GM23338 (cell line): ENCODE measurements around the gene GON7. TPM values are rescaled to one million over a fixed set of nuclear protein-coding genes. Genes with fewer than 3 reads are reported as not detected.
"Not testable (repeated sequence)": the region's sequence is repeated elsewhere in the genome, so short reads cannot be mapped to it uniquely, and the experiment has no call there.

Source experiments
- ATAC-seq: fragments of 200-7000 bp; cut with Tn5 transposase; 3 replicates; pipeline ENCODE4 v1.9.1; 2020
- DNase-seq: peaks from one replicate; pipeline ENCODE4 v3.0.0-alpha.2; 2015; ENCODE audit warnings: low spot score
- H2AFZ ChIP-seq: fragments of 200-600 bp; sonication (generic); 2 replicates; pipeline ENCODE4 v1.8.0; 2016; ENCODE audit warnings: antibody characterized with exemption, mild to moderate bottlenecking, moderate library complexity
- H3F3A ChIP-seq: fragments of 200-600 bp; sonication (generic); replicated peaks from 2 replicates; pipeline ENCODE4 v1.8.0; 2017; ENCODE audit warnings: antibody characterized with exemption, mixed run types, low read depth
- H3K27ac ChIP-seq: fragments of 200-600 bp; sonication (generic); 2 replicates; pipeline ENCODE4 v1.6.1; 2016; ENCODE audit warnings: low read depth
- H3K27me3 ChIP-seq: fragments of 200-600 bp; sonication (generic); 2 replicates; pipeline ENCODE4 v1.8.0; 2016; ENCODE audit warnings: mild to moderate bottlenecking, mixed run types, moderate library complexity; ENCODE audit not compliant: insufficient read depth
- H3K36me3 ChIP-seq: fragments of 200-600 bp; sonication (generic); 2 replicates; pipeline ENCODE4 v1.8.0; 2016; ENCODE audit warnings: mild to moderate bottlenecking; ENCODE audit not compliant: insufficient read depth
- H3K4me1 ChIP-seq: fragments of 200-600 bp; sonication (generic); 2 replicates; pipeline ENCODE4 v1.8.0; 2016; ENCODE audit warnings: mild to moderate bottlenecking, moderate library complexity; ENCODE audit not compliant: insufficient read depth
- H3K4me2 ChIP-seq: fragments of 200-600 bp; sonication (generic); 2 replicates; pipeline ENCODE4 v1.7.1; 2017; ENCODE audit warnings: mixed run types
- H3K4me3 ChIP-seq: fragments of 200-600 bp; sonication (generic); 2 replicates; pipeline ENCODE4 v1.6.1; 2016; ENCODE audit warnings: mixed run types
- H3K79me2 ChIP-seq: fragments of 200-600 bp; sonication (generic); replicated peaks from 2 replicates; pipeline ENCODE4 v1.8.0; 2017; ENCODE audit warnings: mild to moderate bottlenecking; ENCODE audit not compliant: insufficient read depth
- H3K9me2 ChIP-seq: fragments of 200-600 bp; sonication (generic); 2 replicates; pipeline ENCODE4 v1.8.0; 2017; ENCODE audit not compliant: insufficient read depth
- H4K20me1 ChIP-seq: fragments of 200-600 bp; sonication (generic); replicated peaks from 2 replicates; pipeline ENCODE4 v1.8.0; 2017; ENCODE audit warnings: mild to moderate bottlenecking; ENCODE audit not compliant: insufficient read depth
- H3K27ac Mint-ChIP-seq: 2 replicates; pipeline ENCODE4 v1.8.0; 2020; ENCODE audit warnings: inconsistent platforms, mild to moderate bottlenecking, moderate library complexity, mixed read lengths
- H3K27me3 Mint-ChIP-seq: 3 replicates; pipeline ENCODE4 v1.8.0; 2022; ENCODE audit warnings: low read depth, mild to moderate bottlenecking, moderate library complexity, mixed read lengths, inconsistent platforms; ENCODE audit not compliant: insufficient read depth, poor library complexity
- H3K36me3 Mint-ChIP-seq: 3 replicates; pipeline ENCODE4 v1.8.0; 2021; ENCODE audit warnings: low read depth, mild to moderate bottlenecking, inconsistent platforms, moderate library complexity, mixed read lengths
- H3K4me1 Mint-ChIP-seq: 3 replicates; pipeline ENCODE4 v1.8.0; 2020; ENCODE audit warnings: mild to moderate bottlenecking, inconsistent platforms, mixed read lengths
- H3K4me3 Mint-ChIP-seq: 3 replicates; pipeline ENCODE4 v1.8.0; 2021; ENCODE audit warnings: moderate library complexity, mild to moderate bottlenecking, inconsistent platforms, mixed read lengths
- H3K9me3 Mint-ChIP-seq: 3 replicates; pipeline ENCODE4 v1.8.0; 2020; ENCODE audit warnings: moderate library complexity, mild to moderate bottlenecking, inconsistent platforms, mixed read lengths
- EZH2 ChIP-seq: fragments of 200-600 bp; sonication (generic); IDR thresholded peaks from one replicate; pipeline ENCODE4 v1.8.0; 2017; ENCODE audit warnings: antibody characterized with exemption, mild to moderate bottlenecking, low read depth; ENCODE audit not compliant: unreplicated experiment
- JUNB ChIP-seq: IDR thresholded peaks from one replicate; pipeline ENCODE4 v1.6.1; 2016; ENCODE audit warnings: antibody characterized with exemption; ENCODE audit not compliant: unreplicated experiment
- NANOG ChIP-seq: IDR thresholded peaks from 2 replicates; pipeline ENCODE4 v1.6.1; 2016; ENCODE audit warnings: antibody characterized with exemption, borderline replicate concordance
- STAT1 ChIP-seq: IDR thresholded peaks from one replicate; pipeline ENCODE4 v1.6.1; 2016; ENCODE audit warnings: antibody characterized with exemption; ENCODE audit not compliant: unreplicated experiment
- ZNF114 ChIP-seq: fragments of 250-450 bp; sonication (Bioruptor Pico); IDR thresholded peaks from 2 replicates; pipeline ENCODE4 v1.5.0; 2020; ENCODE audit warnings: mild to moderate bottlenecking, moderate library complexity
- ZNF331 ChIP-seq: fragments of 250-450 bp; sonication (Bioruptor Pico); IDR thresholded peaks from 2 replicates; pipeline ENCODE4 v1.5.0; 2020; ENCODE audit warnings: low read depth, mild to moderate bottlenecking, moderate library complexity
- polyA plus RNA-seq: library from polyadenylated mRNA; unstranded; fragments of >200 nt; fragmentation: Nextera tagmentation; extraction: Ambion mirVana; gene quantifications from 2 replicates; pipeline ENCODE4 v1.2.1, GENCODE V29; 2016
- total RNA-seq: library from RNA; depleted of rRNA; stranded (reverse); fragments of >200 nt; shearing (Covaris generic); gene quantifications from 2 replicates; pipeline ENCODE4 v1.2.3, GENCODE V29; 2014
- TF ChIP-seq, protein P1 (sequence below): fragments of 250-450 bp; sonication (Bioruptor Pico); IDR thresholded peaks from 2 replicates; pipeline ENCODE4 v1.5.0; 2020; ENCODE audit warnings: mild to moderate bottlenecking, moderate library complexity
- TF ChIP-seq, protein P2 (sequence below): IDR thresholded peaks from 2 replicates; pipeline ENCODE4 v1.6.1; 2016; ENCODE audit warnings: antibody characterized with exemption

GON7 gene
- total and polyA plus RNA-seq, 2 experiments from 2014 or later = 12.8 to 16.6 TPM

DNA sequence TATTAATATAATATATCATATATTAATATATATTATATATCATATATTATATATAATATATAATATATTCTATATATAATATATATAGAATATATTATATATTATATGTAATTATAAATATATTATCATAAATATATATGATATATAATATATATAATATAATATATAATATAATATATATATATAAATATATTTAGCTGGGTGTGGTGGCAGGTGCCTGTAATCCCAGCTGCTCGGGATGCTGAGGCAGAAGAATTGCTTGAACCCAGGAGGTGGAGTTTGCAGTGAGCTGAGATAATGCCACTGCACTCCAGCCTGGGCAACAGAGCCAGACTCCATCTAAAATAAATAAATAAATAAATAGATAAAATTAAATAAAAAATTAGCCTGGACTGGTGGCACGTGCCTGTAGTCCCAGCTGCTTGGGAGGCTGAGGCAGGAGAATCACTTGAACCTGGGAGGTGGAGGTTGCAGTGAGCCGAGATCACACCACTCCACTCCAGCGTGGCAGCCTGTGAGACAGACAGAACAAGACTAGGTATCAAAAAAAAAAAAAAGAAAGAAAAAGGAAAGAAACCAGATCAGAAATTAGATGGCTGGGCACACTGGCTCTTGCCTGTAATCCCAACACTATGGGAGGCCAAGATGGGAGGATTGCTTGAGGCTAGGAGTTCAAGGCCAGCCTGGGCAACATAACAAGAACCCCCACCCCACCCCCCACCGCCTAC, 47.1 kb downstream of the GON7 start:
- H3K27me3 ChIP-seq, H3K27ac ChIP-seq, H3K4me2 ChIP-seq, H3K36me3 Mint-ChIP-seq, H3K4me3 Mint-ChIP-seq, H3K79me2 ChIP-seq, H3K4me1 ChIP-seq, H3K9me3 Mint-ChIP-seq, H4K20me1 ChIP-seq, H3K27ac Mint-ChIP-seq, H3F3A ChIP-seq, H2AFZ ChIP-seq, H3K9me2 ChIP-seq, DNase-seq, ATAC-seq, H3K4me3 ChIP-seq, H3K4me1 Mint-ChIP-seq, H3K36me3 ChIP-seq: not testable (repeated sequence)
- H3K27me3 Mint-ChIP-seq = peaks cover 12% of the 10 kb centered on the region

DNA sequence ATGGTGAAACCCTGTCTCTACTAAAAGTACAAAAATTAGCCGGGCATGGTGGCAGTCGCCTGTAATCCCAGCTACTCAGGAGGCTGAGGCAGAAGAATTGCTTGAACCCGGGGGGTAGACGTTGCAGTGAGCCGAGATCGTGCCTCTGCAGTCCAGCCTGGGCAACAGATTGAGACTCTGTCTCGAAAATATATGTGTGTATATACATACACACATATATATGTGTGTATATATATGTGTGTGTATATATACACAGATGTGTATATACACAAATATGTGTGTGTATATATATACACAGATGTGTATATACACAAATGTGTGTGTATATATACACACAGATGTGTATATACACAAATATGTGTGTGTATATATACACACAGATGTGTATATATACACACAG, 48.5 kb downstream of the GON7 start:
- H3K27ac Mint-ChIP-seq, H3K4me2 ChIP-seq, H3K36me3 Mint-ChIP-seq, H2AFZ ChIP-seq, H3K4me3 Mint-ChIP-seq, H3K27ac ChIP-seq, H3K9me2 ChIP-seq, H3K27me3 ChIP-seq, H4K20me1 ChIP-seq, H3K9me3 Mint-ChIP-seq, H3K4me3 ChIP-seq, H3K79me2 ChIP-seq, H3F3A ChIP-seq, H3K4me1 ChIP-seq, DNase-seq, ATAC-seq, H3K36me3 ChIP-seq, H3K4me1 Mint-ChIP-seq: not testable (repeated sequence)
- H3K27me3 Mint-ChIP-seq = peaks cover 12% of the 10 kb centered on the region

DNA sequence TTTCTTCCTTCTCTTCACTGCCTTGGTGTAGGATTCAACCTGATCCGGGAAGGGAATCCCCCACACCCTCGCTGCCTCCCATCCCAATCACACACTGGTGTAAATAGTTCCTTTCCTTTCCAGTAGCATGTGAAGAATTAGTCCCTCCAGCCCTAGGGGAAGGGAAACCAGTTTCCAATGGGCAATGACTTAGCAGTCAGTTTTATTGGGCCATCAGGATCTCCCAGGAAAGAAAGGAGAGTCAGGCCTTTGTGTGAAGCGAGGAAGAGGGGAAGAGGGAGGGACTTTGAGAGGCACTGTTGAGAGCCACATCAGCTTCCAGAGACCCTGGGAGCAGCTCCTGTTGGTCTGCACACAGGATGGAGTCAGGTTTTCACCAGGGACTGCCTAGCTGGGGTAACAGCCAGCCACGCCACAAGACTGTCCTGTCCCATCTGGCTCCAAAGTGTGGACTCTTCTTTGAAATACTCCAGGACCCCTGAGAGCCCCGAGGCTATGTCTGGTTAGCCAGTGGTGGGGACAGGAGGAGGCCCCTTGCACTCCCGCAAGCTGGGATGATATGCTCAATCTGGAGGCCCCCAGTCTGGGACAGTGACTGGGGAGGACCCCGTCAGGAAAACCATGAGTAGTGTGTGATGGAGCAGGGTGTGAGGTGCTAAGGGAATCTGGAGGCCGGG, 50.0 kb downstream of the GON7 start:
- DNase-seq = no peak
- H3K27ac ChIP-seq = no peak overlapping the region
- H3K9me2 ChIP-seq = no peaks in the 10 kb centered on the region
- H3K4me2 ChIP-seq = no peak overlapping the region
- peak overlapping the region; percentile 85 for H2AFZ ChIP-seq
- H3K79me2 ChIP-seq = no peaks in the 10 kb centered on the region
- Mint-ChIP-seq H3K27ac (no peak overlapping the region), H3K9me3 (no peaks in the 10 kb centered on the region), H3K4me1 (peaks cover 8% of the 10 kb centered on the region), H3K27me3 (peaks cover 12% of the 10 kb centered on the region), H3K4me3 (no peak overlapping the region), H3K36me3 (no peaks in the 10 kb centered on the region)
- no peaks in the 10 kb centered on the region for H3K27me3 ChIP-seq
- no peaks in the 10 kb centered on the region for H3K36me3 ChIP-seq
- peaks cover 5% of the 10 kb centered on the region; the same call in 1 of the 2 replicates for H3K4me1 ChIP-seq
- no peaks in the 10 kb centered on the region for H3F3A ChIP-seq
- no peak overlapping the region for H3K4me3 ChIP-seq
- ATAC-seq = peak; percentile 19; the same call in 1 of the 3 replicates
- no peaks in the 10 kb centered on the region for H4K20me1 ChIP-seq
- TF ChIP-seq ZNF114 (CRISPR knock-in tag) (no peak), NANOG (no peak), ZNF331 (CRISPR knock-in tag) (no peak), JUNB (no peak), EZH2 (no peak), STAT1 (no peak)
- TF ChIP-seq, protein P1, sequence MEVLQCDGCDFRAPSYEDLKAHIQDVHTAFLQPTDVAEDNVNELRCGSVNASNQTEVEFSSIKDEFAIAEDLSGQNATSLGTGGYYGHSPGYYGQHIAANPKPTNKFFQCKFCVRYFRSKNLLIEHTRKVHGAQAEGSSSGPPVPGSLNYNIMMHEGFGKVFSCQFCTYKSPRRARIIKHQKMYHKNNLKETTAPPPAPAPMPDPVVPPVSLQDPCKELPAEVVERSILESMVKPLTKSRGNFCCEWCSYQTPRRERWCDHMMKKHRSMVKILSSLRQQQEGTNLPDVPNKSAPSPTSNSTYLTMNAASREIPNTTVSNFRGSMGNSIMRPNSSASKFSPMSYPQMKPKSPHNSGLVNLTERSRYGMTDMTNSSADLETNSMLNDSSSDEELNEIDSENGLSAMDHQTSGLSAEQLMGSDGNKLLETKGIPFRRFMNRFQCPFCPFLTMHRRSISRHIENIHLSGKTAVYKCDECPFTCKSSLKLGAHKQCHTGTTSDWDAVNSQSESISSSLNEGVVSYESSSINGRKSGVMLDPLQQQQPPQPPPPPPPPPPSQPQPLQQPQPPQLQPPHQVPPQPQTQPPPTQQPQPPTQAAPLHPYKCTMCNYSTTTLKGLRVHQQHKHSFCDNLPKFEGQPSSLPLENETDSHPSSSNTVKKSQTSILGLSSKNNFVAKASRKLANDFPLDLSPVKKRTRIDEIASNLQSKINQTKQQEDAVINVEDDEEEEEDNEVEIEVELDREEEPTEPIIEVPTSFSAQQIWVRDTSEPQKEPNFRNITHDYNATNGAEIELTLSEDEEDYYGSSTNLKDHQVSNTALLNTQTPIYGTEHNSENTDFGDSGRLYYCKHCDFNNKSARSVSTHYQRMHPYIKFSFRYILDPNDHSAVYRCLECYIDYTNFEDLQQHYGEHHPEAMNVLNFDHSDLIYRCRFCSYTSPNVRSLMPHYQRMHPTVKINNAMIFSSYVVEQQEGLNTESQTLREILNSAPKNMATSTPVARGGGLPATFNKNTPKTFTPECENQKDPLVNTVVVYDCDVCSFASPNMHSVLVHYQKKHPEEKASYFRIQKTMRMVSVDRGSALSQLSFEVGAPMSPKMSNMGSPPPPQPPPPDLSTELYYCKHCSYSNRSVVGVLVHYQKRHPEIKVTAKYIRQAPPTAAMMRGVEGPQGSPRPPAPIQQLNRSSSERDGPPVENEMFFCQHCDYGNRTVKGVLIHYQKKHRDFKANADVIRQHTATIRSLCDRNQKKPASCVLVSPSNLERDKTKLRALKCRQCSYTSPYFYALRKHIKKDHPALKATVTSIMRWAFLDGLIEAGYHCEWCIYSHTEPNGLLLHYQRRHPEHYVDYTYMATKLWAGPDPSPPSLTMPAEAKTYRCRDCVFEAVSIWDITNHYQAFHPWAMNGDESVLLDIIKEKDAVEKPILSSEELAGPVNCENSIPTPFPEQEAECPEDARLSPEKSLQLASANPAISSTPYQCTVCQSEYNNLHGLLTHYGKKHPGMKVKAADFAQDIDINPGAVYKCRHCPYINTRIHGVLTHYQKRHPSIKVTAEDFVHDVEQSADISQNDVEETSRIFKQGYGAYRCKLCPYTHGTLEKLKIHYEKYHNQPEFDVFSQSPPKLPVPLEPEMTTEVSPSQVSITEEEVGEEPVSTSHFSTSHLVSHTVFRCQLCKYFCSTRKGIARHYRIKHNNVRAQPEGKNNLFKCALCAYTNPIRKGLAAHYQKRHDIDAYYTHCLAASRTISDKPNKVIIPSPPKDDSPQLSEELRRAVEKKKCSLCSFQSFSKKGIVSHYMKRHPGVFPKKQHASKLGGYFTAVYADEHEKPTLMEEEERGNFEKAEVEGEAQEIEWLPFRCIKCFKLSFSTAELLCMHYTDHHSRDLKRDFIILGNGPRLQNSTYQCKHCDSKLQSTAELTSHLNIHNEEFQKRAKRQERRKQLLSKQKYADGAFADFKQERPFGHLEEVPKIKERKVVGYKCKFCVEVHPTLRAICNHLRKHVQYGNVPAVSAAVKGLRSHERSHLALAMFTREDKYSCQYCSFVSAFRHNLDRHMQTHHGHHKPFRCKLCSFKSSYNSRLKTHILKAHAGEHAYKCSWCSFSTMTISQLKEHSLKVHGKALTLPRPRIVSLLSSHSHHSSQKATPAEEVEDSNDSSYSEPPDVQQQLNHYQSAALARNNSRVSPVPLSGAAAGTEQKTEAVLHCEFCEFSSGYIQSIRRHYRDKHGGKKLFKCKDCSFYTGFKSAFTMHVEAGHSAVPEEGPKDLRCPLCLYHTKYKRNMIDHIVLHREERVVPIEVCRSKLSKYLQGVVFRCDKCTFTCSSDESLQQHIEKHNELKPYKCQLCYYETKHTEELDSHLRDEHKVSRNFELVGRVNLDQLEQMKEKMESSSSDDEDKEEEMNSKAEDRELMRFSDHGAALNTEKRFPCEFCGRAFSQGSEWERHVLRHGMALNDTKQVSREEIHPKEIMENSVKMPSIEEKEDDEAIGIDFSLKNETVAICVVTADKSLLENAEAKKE = no peak
- TF ChIP-seq, protein P2, sequence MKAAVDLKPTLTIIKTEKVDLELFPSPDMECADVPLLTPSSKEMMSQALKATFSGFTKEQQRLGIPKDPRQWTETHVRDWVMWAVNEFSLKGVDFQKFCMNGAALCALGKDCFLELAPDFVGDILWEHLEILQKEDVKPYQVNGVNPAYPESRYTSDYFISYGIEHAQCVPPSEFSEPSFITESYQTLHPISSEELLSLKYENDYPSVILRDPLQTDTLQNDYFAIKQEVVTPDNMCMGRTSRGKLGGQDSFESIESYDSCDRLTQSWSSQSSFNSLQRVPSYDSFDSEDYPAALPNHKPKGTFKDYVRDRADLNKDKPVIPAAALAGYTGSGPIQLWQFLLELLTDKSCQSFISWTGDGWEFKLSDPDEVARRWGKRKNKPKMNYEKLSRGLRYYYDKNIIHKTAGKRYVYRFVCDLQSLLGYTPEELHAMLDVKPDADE = no peak
